HCT116 (cell line): ENCODE data around the gene CCNJ.
"Not testable (repeated sequence)": the region's sequence is repeated elsewhere in the genome, so short reads cannot be mapped to it uniquely, and the experiment has no call there.

Experiments
- CBX3 ChIP-seq: IDR thresholded peaks from 2 replicates; pipeline ENCODE4 v1.6.1; 2012; ENCODE audit warnings: low read depth
- CEBPB ChIP-seq: IDR thresholded peaks from 2 replicates; pipeline ENCODE4 v1.6.1; 2012; ENCODE audit warnings: low read depth
- CTCF ChIP-seq, 3 experiments: fragments of 200-600 bp in 1 of 3; sonication (generic) in 1 of 3; IDR thresholded peaks in 2 of 3; conservative IDR thresholded peaks in 1 of 3; 2 replicates each; pipeline ENCODE4 v1.5.1; 2012 to 2017; ENCODE audit warnings: low read depth in 2 of 3, low read length in 2 of 3, antibody characterized with exemption in 1 of 3, borderline replicate concordance in 1 of 3, control low read depth in 1 of 3, mild to moderate bottlenecking in 1 of 3, mixed read lengths in 1 of 3, mixed run types in 1 of 3, moderate library complexity in 1 of 3; ENCODE audit not compliant: insufficient read depth in 1 of 3
- EGR1 ChIP-seq: IDR thresholded peaks from 2 replicates; pipeline ENCODE4 v1.6.1; 2012; ENCODE audit warnings: low read depth
- EZH2 ChIP-seq: fragments of 200-600 bp; sonication (generic); IDR thresholded peaks from 2 replicates; pipeline ENCODE4 v1.6.1; 2017; ENCODE audit warnings: antibody characterized with exemption, mixed run types
- FOSL1 ChIP-seq: IDR thresholded peaks from 2 replicates; pipeline ENCODE4 v1.6.1; 2012; ENCODE audit warnings: low read depth
- JUND ChIP-seq: IDR thresholded peaks from 2 replicates; pipeline ENCODE4 v1.6.1; 2012
- POLR2A ChIP-seq: IDR thresholded peaks from 2 replicates; pipeline ENCODE4 v1.7.0; 2011; ENCODE audit warnings: borderline replicate concordance; ENCODE audit not compliant: insufficient read depth, insufficient read length; ENCODE audit errors: extremely low read depth
- POLR2AphosphoS5 ChIP-seq: IDR thresholded peaks from 2 replicates; pipeline ENCODE4 v1.6.1; 2011; ENCODE audit warnings: mild to moderate bottlenecking, low read depth, low read length, moderate library complexity
- SP1 ChIP-seq: IDR thresholded peaks from 2 replicates; pipeline ENCODE4 v1.6.1; 2012; ENCODE audit warnings: low read depth
- YY1 ChIP-seq: IDR thresholded peaks from 2 replicates; pipeline ENCODE4 v1.6.1; 2011; ENCODE audit warnings: low read length, low read depth, moderate library complexity, mild to moderate bottlenecking; ENCODE audit not compliant: insufficient replicate concordance; ENCODE audit errors: extremely low read depth
- TF ChIP-seq, protein P1 (sequence below): IDR thresholded peaks from 2 replicates; pipeline ENCODE4 v1.6.1; 2012
- TF ChIP-seq, protein P2 (sequence below): IDR thresholded peaks from 2 replicates; pipeline ENCODE4 v1.6.1; 2012

GRCh38 chr10:96047925-96048324, 4.5 kb downstream of the CCNJ start:
- TF ChIP-seq CEBPB; CBX3; CTCF (IDR thresholded peaks at IDR 0.05 in 2 of 3, conservative IDR thresholded peaks at IDR 0.05 in 1 of 3; ENCODE audit: borderline replicate concordance in 1 of 3, insufficient read depth in 1 of 3, low read depth in 2 of 3, low read length in 2 of 3); POLR2AphosphoS5; JUND; FOSL1; YY1; EZH2; EGR1; SP1; POLR2A: not testable (repeated sequence)
- TF ChIP-seq, protein P1, sequence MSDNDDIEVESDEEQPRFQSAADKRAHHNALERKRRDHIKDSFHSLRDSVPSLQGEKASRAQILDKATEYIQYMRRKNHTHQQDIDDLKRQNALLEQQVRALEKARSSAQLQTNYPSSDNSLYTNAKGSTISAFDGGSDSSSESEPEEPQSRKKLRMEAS = not testable (repeated sequence)
- TF ChIP-seq, protein P2, sequence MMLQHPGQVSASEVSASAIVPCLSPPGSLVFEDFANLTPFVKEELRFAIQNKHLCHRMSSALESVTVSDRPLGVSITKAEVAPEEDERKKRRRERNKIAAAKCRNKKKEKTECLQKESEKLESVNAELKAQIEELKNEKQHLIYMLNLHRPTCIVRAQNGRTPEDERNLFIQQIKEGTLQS = not testable (repeated sequence)
